Kidney (tissue), 14 donors: ENCODE data around the gene HOXB3. TPM values are rescaled to one million over a fixed set of nuclear protein-coding genes. Genes with fewer than 3 reads are reported as not detected.

ENCODE experiments used
- DNase-seq, 5 donors: peaks; one replicate each; pipeline ENCODE4 v3.0.0-alpha.2; 2013 to 2020
- FAIRE-seq: peaks from 2 replicates; lab custom pipeline; 2012; peaks lifted over from hg19 to GRCh38; lab: Jason Lieb, UNC
- H3K27ac ChIP-seq, 2 donors: one replicate each; pipeline ENCODE4 v1.7.0; 2013; ENCODE audit warnings: low read depth in 2 of 2, low read length in 2 of 2, inconsistent platforms in 1 of 2
- H3K27me3 ChIP-seq: one replicate; pipeline ENCODE4 v1.7.1; 2013; ENCODE audit warnings: low read length, inconsistent platforms; ENCODE audit not compliant: control insufficient read depth, insufficient read depth
- H3K36me3 ChIP-seq, 3 donors: one replicate each; pipeline versions ENCODE4 v1.7.0 to v1.7.1; 2013; ENCODE audit warnings: low read length in 3 of 3, control low read depth in 1 of 3, inconsistent platforms in 1 of 3; ENCODE audit not compliant: insufficient read depth in 3 of 3, control insufficient read depth in 2 of 3
- H3K4me1 ChIP-seq, 3 donors: one replicate each; pipeline versions ENCODE4 v1.7.0 to v1.7.1; 2013; ENCODE audit warnings: low read length in 3 of 3, inconsistent platforms in 1 of 3, low read depth in 1 of 3; ENCODE audit not compliant: control insufficient read depth in 2 of 3, insufficient read depth in 2 of 3
- H3K4me3 ChIP-seq, 3 donors: one replicate each; pipeline versions ENCODE4 v1.7.0 to v1.8.1; 2013; ENCODE audit warnings: low read length in 3 of 3, control low read depth in 1 of 3, inconsistent platforms in 1 of 3
- H3K9ac ChIP-seq, 3 donors: one replicate each; pipeline versions ENCODE4 v1.7.0 to v1.7.1; 2013; ENCODE audit warnings: low read length in 3 of 3, control low read depth in 1 of 3, inconsistent platforms in 1 of 3
- H3K9me3 ChIP-seq, 3 donors: one replicate each; pipeline versions ENCODE4 v1.7.0 to v1.7.1; 2013; ENCODE audit warnings: low read length in 3 of 3, control low read depth in 1 of 3, inconsistent platforms in 1 of 3; ENCODE audit not compliant: control insufficient read depth in 2 of 3, insufficient read depth in 1 of 3
- intact Hi-C: fragments of 100-400 bp; cut with DNase I; formaldehyde crosslinking; loops from one replicate; pipeline ENCODE4 v1.11.1; 2022
- polyA plus RNA-seq: library from polyadenylated mRNA; stranded (reverse); fragments of 350-450 nt; fragmentation: Illumina TruSeq; extraction: RNeasy Lipid Tissue Mini Kit (QIAGEN cat#74804); gene quantifications from one replicate; pipeline ENCODE4 v1.2.3, GENCODE V29; 2014; ENCODE audit warnings: low read depth, low replicate concordance; ENCODE audit not compliant: insufficient read depth
- total RNA-seq: library from RNA; stranded (reverse); fragmentation: NEBNext Ultra II Directional; extraction: Animal tissue kit (Norgen Biotek cat#: 25700); gene quantifications from one replicate; pipeline ENCODE4 v1.2.1, GENCODE V29; 2021
- TF ChIP-seq, protein P1 (sequence below): IDR thresholded peaks from 3 replicates; pipeline ENCODE4 v1.5.1; 2012; ENCODE audit warnings: mild to moderate bottlenecking, moderate library complexity, borderline replicate concordance; ENCODE audit not compliant: insufficient read depth; ENCODE audit errors: extremely low read depth
- donor health status: control.
- donor health status: control.
- donor health status: control.
- donor health status: control.
- donor health status: control.
- donor health status: DM: yes; HTN: yes; CAD: no.
- donor health status: Normal renal cell carcinoma (clear cell type).

HOXB3 gene
- total and polyA plus RNA-seq, 2 donors from 2014 or later, result 12.1 to 99.0 TPM

DNA sequence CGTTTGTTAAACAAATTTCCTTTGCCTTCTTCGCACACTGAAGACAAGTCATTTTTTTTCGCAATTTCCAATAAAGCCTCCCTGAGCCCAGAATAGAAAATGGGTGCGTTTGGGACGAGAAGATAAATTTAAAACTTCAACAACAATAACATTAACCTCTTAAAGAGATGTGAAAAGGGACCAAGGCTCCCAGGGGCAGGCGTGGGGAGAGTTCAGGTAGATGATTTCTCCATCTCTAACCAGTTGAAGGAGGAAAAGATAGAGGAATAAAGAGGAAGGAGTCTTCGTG, 10.6 kb downstream of the HOXB3 start:
- DNase-seq, result no peak
- TF ChIP-seq, protein P1, sequence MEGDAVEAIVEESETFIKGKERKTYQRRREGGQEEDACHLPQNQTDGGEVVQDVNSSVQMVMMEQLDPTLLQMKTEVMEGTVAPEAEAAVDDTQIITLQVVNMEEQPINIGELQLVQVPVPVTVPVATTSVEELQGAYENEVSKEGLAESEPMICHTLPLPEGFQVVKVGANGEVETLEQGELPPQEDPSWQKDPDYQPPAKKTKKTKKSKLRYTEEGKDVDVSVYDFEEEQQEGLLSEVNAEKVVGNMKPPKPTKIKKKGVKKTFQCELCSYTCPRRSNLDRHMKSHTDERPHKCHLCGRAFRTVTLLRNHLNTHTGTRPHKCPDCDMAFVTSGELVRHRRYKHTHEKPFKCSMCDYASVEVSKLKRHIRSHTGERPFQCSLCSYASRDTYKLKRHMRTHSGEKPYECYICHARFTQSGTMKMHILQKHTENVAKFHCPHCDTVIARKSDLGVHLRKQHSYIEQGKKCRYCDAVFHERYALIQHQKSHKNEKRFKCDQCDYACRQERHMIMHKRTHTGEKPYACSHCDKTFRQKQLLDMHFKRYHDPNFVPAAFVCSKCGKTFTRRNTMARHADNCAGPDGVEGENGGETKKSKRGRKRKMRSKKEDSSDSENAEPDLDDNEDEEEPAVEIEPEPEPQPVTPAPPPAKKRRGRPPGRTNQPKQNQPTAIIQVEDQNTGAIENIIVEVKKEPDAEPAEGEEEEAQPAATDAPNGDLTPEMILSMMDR, result no peak
- Histone ChIP-seq H3K9me3 (no peaks in the 10 kb centered on the region), H3K36me3 (peaks cover 0 to 2% (median 0%) of the 10 kb centered on the region in 3 donors), H3K9ac (peak overlapping the region; percentile 43 to 91 (median 72)), H3K27me3 (no peaks in the 10 kb centered on the region), H3K27ac (peak overlapping the region; percentile 87 to 95), H3K4me3 (peak overlapping the region; percentile 46 to 77 (median 68)), H3K4me1 (peaks cover 9 to 26% (median 10%) of the 10 kb centered on the region in 3 donors)
- FAIRE-seq, result no peak
- intact Hi-C loops, result loop anchor here (5.0 kb wide), 1 partner anchor 37 kb away; no protein-coding TSS in a partner anchor

DNA sequence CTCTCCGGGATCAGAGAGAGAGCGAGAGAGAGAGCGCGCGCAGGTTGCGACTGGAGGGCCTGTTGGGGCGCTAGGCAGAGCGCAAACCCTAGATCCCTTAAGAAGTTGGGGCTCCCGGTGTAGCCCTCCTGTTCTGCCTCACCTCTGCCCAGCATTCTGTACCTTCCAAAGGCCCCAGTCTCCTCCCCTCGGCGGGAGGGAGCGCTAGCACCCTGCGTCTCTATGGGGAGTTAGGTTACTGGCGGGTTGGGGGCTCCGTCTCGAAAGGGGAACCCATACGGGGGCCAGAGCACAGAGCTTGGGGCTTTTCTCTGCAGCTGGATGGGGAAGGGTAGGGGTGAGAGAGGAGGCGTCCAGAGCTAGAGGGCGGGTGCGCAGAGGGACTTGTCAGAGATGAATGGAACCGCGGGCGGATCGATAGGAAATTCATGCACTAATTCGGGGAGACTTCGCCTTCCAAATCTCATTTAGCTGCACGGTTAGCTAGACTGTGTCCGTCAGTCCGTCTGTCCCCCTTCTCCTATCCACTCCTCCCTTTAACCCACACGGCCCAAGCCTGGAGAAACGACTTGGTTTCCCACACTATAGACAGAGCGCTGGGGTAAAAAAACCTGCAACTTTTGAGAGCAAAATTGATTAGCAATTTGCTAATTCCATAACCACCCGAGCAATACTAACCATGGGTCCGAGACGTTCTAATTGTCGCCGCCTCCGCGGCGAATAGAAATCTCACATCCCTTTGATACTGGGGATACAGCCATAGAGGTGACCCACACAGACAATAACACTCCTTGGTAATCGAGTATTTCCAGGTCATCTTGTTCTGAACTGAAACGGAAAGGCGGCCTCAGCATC, 11.2 kb downstream of the HOXB3 start:
- FAIRE-seq (no peak), DNase-seq (peak in 1 of 5 donors; percentile 78)
- Histone ChIP-seq H3K4me3 (peak overlapping the region; percentile 46 to 77 (median 68)), H3K9ac (peak overlapping the region; percentile 37 to 91 (median 43)), H3K27ac (peak overlapping the region; percentile 87 to 95), H3K4me1 (peaks cover 5 to 21% (median 10%) of the 10 kb centered on the region in 3 donors), H3K9me3 (no peaks in the 10 kb centered on the region), H3K36me3 (peaks cover 0 to 2% (median 0%) of the 10 kb centered on the region in 3 donors), H3K27me3 (no peaks in the 10 kb centered on the region)
- intact Hi-C loops, result loop anchor here (5.0 kb wide), 1 partner anchor 37 kb away; no protein-coding TSS in a partner anchor
- TF ChIP-seq, protein P1, result no peak

DNA sequence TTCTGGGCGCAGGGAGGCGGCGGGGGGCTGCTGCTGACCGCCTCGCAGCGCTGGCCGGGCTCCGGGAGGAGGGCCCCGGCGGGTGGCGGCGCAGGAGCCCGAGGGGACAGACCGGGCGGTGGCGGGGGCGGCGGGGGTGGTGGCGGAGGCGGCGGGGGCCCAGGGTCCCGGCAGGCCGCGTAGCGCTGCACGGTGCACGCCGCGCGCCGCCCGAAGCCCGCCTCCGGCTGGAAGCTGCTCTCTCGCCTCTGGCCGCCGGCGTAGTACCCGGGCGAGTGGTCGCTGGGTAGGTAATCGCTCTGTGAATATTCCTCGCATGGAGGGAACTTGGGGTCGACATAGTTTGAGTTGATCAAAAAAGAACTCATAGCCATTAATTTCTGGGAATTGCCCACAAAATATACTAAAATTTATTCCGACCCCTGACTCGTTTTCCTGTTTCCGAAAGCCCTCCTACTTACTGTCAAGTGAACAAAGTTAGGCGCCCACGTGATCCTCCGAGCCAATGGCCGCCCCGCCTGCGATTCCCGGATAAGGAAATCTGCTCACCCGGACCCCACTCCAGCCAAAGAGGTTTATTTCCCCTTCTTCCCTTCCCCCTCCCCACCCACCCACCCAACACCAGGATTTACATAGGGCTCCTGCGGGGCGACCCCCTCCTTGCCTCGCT, 12.0 kb downstream of the HOXB3 start, which contains the start of gene HOXB4:
Gene HOXB4 (minus strand): TSS at position 405 of the 670 bp plus-strand sequence. CDS start 31 bp downstream, at position 374.
- no peak for FAIRE-seq
- peak; percentile 93 to 95 (median 94) for DNase-seq
- intact Hi-C loops, result loop anchor here (5.0 kb wide), 1 partner anchor 36 kb away; no protein-coding TSS in a partner anchor
- Histone ChIP-seq H3K36me3 (no peaks in the 10 kb centered on the region), H3K9me3 (no peaks in the 10 kb centered on the region), H3K4me3 (peak within 1 kb of the TSS; percentile 68 to 77 (median 71)), H3K27ac (peak within 1 kb of the TSS; percentile 95 to 97), H3K9ac (peak within 1 kb of the TSS; percentile 37 to 91 (median 44)), H3K4me1 (peaks cover 2 to 19% (median 5%) of the 10 kb centered on the region in 3 donors), H3K27me3 (no peaks in the 10 kb centered on the region)
- TF ChIP-seq, protein P1, result no peak
